ENCODE measurements around the gene SFTPD.

GRCh38 chr10:79925614-79926013 is 23.3 kb downstream of the SFTPD start:
- TF ChIP-seq CTCF (IDR thresholded peaks at IDR 0.05; ENCODE audit: borderline replicate concordance, extremely low read depth, low read length, poor library complexity, severe bottlenecking) (no peak), EZH2 (IDR thresholded peaks at IDR 0.05; ENCODE audit: borderline replicate concordance, low read depth, low read length, severe bottlenecking) (no peak)

All from DND-41 (cell line).